Occipital lobe (tissue), 2 donors: ENCODE data around the gene HOXB7. TPM values are rescaled to one million over a fixed set of nuclear protein-coding genes. Genes with fewer than 3 reads are reported as not detected.

Experiments used
- small RNA-seq: library from RNA; depleted of rRNA; stranded (forward); fragments of <200 nt; gene quantifications from one replicate; pipeline ENCODE3, GENCODE V24; 2014
- total RNA-seq: library from RNA; depleted of rRNA; stranded (reverse); fragments of >200 nt; gene quantifications from one replicate; pipeline ENCODE4 v1.2.3, GENCODE V29; 2014

Gene HOXB7
- total RNA-seq, 1 donor from 2014 or later = not detected

Small RNA genes lying within 50 kb of the gene (small RNA-seq; reads per million reads assigned to genes)
- not detected for gene MIR196A1

Other genes with a start within 250 kb of the HOXB7 start
- 0.62 TPM for gene SKAP1, start 180.8 kb downstream of the HOXB7 start, total RNA-seq
- not detected for gene HOXB1, start 80.0 kb downstream of the HOXB7 start, total RNA-seq
- gene HOXB2, start 65.9 kb downstream of the HOXB7 start, total RNA-seq = 0.16 TPM
- not detected for gene HOXB4, start 32.7 kb downstream of the HOXB7 start, total RNA-seq
- gene HOXB3, start 20.8 kb downstream of the HOXB7 start, total RNA-seq = not detected
- gene HOXB5, start 17.2 kb downstream of the HOXB7 start, total RNA-seq = not detected
- not detected for gene HOXB6, start 6.0 kb downstream of the HOXB7 start, total RNA-seq
- not detected for gene HOXB8, start 4.3 kb upstream of the HOXB7 start, total RNA-seq
- not detected for gene HOXB9, start 15.3 kb upstream of the HOXB7 start, total RNA-seq
- not detected for gene PRAC1, start 111.5 kb upstream of the HOXB7 start, total RNA-seq
- gene PRAC2, start 112.2 kb upstream of the HOXB7 start, total RNA-seq = not detected
- gene HOXB13, start 117.7 kb upstream of the HOXB7 start, total RNA-seq = 0.16 TPM
- gene TTLL6, start 206.2 kb upstream of the HOXB7 start, total RNA-seq = 0.16 TPM
- gene CALCOCO2, start 220.0 kb upstream of the HOXB7 start, total RNA-seq = 17.9 TPM